ENCODE measurements around the gene CFAP70.

GRCh38 chr10:73404690-73405089, 46.0 kb upstream of the CFAP70 start:
- TF ChIP-seq CTCF (IDR thresholded peaks at IDR 0.05) = no peak
- TF ChIP-seq ATF1 (CRISPR knock-in tag; IDR thresholded peaks at IDR 0.05) = no peak
- no peak for TF ChIP-seq ZNF423 (CRISPR knock-in tag; IDR thresholded peaks at IDR 0.05)
- TF ChIP-seq TEAD1 (CRISPR knock-in tag; IDR thresholded peaks at IDR 0.05) = no peak

All from WTC11 (cell line).